ENCODE measurements around the gene SPTB.

SPTB gene

DNA sequence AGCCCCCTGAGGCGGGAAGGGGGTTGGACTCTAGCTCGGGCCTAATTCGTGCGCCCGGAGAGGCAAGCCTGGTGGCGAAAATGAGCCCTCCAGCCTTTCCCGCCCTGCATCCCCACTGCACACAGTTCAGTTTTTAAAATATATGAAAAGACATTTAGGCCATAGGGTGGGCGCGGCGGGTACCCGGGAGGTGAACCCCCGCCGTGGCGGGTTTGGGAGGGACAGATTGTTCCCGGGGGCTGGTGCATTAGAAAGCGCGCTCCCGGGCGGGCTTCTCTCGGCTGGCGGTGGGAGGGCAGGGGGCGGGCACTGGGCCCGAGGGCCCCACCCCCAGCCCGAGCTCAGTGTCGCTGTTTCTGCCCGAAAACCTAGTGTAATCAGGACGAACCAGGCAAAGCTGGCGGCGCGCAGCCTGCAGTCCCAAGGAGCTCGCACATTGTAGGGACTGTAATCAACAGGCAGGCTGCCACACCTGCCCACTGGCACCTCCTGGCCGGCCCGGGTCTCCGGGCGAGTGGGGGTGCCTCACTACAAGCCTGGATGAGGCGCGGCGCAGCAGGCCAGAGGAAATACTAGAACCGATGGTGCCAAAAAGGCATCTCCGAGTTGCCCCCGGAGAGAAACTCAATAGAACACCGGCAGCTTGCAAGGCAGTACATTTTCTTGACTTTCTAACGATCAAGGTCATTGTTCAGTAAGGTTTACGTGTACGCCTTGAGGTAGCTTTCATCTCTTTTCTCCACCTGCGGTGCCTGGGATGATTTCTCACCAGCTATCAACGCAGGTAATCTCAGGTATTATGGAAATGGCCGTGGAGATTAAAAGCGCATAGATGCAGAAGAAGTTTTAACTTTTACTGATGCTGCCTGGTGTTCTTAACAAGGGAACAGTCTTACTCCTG lies 764 bp upstream of the SPTB start:
- DNase-seq: peak; percentile 60

DNA sequence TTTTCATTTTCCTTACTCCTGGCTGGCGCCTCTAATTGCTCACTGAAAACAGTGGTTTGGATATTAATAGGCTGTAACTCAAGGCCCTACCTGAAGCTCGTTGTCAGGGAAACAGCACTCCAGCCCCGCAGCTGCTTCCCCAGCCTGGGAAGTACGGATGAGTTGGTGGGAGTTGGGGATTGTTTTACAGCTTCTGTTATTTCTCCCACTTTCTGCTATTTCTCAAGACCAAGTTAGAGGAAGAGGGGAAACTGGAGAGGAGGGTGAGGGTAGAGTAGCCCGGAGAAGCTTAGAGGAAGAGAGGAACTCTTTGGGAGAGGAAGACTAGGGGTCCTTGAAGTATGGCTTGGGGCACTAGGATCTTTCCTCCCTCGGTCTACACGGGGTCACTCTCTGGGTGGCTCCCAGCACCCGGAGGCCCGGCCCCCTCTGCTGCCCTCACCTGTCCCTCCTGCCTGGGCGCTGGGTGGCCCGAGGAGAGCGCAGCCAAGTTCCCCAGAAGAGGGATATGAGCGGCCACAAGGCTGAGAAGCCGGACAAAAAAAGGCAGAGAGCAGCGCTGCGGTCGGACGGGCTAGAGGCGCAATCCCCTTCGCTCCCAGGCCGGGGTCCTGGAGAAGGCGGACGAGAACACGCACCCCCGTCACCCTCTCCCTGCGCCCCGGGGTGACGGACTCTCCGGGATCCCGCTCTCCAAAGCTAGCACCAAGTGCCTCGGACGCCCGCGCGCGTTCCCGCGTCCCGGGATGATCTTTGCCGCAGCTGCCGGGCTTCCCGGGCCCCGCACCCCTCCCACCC lies 671 bp downstream of the SPTB start:
- no peak for DNase-seq

DNA sequence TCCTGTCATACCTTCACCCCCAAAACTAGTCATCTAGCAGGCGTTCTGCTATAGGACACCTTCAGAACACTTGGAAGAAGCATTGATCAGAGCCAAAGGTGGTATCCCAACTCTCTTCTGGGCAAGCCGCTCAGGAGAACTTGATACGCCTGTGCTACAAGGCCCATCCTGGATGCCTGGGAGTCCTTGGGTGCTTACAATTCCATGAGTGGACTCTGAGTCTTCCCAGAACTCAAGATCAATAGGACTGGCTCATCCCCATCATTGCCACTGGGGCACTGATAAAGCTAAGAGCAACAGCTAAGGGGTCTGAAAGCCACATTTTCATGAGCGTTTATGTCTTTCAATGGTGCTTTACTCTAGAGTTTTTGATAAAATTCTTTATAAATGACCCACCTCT lies 1.9 kb downstream of the SPTB start:
- DNase-seq: no peak

DNA sequence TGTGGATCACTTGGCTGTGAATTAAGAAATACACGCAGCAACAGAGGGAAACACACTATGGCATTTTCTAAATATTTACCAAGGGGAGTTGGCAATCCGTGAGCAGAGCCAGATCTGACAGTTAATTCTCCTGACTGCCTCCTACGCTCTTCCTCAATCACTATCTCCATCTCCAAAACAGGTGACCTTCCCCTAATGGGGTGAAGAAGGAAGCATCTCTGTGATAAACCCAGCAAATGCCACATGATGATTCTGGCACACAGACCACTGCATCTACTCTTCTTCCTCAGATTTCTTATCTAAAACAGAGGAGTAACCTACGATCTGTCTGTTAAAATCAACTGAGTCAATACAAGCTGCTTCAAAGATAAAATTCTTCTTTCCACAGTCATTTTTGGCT lies 4.4 kb downstream of the SPTB start:
- DNase-seq: no peak

DNA sequence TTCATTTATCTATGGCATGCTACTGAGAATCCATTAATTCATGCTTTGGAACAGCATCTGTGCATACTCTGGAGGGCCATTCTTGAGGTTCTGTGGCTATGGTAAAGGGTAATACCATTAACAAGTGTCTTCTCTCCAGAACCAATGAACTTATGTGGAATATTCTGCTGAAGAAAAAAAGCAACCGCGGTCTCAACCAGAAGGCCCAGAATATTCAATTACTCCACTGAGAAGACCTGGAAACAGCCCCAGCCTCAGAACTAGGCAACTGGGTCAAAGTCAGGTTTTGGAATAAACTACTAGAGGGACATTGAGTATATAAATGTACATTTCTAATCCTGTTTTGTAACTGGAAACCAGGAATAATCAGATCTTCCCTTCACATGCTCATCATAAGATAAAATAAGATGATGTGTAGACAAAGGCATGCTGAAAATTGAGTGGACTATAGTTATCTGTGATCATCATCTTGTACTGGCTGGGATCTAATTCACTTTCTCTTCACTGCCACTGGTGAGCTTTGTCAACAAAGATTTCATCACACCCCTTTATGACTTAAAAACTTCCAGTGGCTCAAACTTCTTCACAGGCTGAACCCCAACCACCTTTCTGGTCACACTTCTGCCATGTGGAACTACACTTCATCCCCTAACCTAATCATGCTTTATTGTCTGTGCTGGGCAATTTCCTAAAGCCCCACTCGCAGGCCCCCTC lies 6.0 kb downstream of the SPTB start:
- no peak for DNase-seq

DNA sequence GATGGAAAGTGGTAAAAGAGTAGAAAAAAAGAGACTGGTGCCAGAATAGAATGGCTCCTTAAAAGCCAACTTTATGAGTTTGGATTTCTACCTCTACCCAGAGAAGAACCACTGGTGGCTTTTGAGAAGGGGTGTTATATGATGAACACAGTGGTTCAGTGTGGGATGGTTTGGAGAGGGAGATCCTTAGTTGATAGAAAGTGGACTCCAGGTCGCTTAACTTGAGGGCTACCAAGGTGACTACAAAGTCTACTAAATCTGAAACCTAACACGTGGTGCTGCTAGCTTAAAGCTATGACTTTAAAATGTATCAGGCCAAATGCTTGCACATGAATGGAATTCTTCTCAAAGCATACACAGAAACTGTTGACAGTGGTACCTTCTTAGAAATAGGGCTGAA lies 8.4 kb downstream of the SPTB start:
- DNase-seq: no peak

DNA sequence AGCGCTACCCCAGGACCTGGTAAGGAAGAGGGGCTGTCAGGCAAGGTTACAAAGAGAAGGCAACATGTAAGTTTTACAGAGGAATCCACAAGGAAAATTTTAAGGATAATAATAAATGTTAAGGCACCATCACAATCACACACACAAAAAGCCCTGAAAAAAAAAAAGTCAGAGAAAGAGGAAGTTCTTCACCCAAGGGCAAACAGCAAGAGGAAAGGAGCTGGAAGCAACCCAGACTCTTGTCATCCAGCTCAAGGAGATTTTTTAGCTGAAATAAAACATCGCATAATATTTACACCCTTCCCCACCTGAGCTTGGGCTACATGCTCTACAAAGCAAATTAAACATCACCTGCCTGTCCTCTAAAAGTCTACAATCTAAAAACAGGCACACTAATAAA lies 9.5 kb downstream of the SPTB start:
- DNase-seq: no peak

DNA sequence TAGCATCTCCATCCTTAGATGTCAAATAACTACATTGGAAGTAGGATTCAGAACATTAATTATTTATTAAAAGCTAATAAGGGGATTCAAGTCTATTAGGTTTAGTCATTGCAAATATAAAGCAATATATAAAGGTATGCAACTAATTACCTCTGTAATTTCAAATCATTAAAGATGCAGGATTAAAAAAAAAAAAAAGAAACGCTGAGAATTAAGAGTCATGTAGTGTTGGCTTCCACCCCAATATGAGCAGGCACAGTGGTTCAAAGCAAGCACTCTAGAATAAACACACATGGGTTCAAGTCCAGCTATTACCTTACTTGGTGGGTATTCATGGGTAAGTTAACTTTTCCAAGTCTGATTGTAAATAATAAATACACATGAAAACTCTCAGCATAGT lies 10.9 kb downstream of the SPTB start:
- DNase-seq: no peak

DNA sequence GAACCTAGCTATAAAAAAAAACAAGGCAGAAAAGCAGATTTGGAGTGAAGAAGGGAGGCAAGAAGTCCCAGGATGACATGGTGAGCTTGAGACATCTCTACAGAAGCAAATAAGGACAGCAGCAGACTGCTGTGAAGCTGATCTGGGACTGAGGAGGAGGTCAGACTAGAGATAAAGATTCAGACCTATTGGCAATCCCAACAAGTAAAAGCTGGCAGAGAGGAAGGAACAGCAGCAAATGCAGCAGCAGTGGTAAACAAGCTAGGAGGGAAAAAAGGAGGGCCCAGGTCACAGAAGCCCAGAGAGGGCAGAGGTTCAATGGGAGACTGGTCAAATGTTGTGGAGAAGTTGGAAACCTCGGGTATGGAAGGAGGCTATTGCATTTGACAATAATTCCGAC lies 11.3 kb downstream of the SPTB start:
- no peak for DNase-seq

DNA sequence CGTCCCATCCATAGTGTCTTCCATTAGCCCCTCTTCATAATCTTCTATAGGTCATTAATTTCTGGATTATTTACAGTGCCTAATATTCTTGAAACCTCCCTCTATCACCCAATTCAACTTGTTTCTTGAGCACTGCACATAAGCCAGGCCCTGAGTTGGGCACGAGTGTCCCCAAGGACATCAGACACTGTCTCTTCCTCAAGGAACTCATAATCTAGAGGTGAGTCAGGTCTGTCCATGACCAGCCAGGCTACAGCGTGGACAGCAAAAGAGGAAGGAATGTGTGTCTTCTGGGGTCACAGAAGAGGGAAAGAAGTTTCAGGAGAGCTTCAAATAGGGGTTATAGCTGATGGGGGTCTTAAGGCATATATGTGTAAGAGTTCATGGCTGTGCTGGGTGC lies 12.5 kb downstream of the SPTB start:
- no peak for DNase-seq

DNA sequence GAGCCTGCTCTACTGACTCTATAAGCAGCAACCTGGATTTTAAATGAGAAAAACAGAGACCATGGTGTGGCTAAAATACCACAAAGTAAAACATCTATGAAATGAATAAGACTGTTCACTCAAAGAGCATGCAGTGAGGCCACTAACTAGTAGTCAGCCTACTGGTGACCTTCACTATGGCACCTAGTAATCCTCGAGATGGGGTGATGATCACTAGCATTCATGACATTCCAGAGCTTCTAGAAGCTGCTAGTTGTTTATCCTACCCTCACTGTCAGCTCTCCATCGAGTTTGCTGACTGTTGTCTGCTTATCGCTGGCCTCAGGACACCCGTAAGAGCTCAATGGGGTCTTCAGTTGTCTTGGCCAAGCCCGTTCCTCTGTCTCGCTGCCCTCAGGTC lies 13.7 kb downstream of the SPTB start:
- DNase-seq: no peak

DNA sequence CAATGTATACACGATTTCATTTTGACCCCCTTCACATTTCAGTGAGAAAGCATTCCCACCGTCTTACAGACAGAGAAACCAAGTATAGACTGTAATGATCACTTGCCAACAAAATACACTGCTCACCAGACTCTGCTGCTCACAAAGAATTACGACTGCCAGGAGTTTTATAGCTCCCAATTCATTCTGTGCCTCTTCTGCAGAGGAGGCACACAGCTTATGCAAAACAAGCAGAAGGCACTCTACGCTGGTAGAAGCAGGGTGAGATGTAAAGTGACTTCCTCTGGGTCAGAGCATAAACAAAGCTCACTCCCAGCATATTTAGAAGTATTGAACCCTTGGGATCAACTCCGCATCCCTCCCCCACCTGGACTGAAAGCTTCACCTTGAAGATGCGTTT lies 14.6 kb downstream of the SPTB start:
- no peak for DNase-seq

DNA sequence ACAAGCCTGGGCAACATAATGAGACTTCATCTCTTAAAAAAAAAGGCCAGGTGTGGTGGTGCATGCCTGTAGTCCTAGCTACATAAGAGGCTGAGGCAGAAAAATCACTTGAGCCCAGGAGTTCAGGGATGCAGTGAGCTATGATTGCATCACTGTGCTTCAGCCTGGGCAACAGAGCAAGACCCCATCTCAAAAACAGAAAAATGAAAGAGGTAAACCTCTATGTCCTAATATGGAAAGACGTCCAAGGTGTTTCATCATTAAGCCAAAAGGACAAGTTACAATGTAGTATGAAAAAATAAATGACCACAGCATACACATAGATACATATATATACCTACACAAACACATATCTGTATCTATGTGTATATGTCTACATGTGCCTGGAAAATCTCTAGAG lies 15.4 kb downstream of the SPTB start:
- no peak for DNase-seq

DNA sequence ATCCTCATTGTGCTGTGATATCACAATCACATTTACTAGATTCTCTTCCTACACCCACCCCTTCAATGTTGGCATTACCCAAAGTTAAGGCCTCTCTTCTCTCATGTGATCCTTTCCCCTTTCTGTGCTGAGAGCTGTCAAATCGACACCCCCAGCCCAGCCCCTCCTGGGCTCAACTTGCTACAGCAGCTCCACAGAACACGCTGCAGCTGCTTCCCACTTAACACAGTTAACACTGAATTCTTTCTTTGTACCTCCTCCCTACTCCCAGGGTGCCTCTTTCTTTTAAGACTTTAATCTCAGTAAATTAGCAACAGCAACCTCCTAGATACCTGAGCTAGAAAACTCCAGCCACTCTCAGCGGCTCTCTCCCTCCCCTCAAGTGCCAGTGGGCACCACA lies 17.8 kb downstream of the SPTB start:
- DNase-seq: no peak

DNA sequence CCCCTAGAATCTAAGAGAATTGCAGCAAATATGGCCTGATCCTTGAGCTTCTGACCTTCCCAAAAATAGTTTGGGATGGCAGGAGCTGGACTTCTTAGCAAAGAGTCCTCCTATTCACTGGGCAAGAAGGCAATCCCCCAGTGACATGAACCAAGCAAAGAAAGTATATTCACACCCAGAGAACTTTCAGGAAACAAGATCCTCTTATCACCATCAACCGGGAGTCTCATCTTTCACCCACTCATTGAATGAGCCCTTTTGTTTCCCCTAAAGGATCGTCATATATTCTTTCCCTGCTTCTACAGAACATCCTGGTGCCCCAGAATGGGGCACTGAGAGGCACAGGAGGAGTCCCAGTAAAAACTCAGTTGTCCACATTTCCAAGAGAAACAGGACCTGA lies 19.7 kb downstream of the SPTB start:
- no peak for DNase-seq

DNA sequence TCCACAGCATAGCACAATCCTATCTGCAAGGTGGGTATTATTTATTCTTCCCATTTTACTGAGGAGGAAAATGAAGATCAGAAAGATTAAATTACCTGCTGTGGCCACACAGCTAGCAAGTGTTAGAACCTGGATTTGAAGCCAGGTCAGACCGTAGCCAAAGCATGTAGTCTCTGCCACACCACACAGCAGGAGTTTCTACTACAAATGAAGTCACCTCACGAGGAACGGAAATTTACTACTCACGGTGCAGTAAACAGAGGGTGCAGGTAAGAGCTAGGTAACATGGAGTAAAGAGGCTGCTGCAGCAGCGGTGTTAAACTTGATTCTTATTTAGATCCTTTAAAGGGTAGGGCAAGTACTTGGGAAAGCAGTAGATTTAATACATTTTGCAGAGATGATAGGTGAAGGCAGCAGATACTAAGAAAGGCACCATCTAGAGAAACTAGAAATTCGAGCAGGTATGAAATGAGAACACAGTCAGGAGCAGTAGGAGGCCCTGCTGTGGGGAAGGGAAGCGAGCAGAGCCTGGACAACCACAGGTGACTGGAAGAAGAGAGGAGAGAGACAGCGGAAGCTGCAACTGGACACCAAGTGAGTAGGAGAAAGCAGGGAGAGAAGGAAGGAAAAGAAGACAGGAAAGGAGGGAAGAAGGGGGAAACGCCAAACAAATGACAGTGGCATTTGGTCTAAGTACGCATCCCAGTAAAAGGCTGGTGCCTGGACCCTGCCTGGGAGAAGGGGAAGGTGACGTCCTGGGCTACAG lies 21.5 kb downstream of the SPTB start:
- no peak for DNase-seq

DNA sequence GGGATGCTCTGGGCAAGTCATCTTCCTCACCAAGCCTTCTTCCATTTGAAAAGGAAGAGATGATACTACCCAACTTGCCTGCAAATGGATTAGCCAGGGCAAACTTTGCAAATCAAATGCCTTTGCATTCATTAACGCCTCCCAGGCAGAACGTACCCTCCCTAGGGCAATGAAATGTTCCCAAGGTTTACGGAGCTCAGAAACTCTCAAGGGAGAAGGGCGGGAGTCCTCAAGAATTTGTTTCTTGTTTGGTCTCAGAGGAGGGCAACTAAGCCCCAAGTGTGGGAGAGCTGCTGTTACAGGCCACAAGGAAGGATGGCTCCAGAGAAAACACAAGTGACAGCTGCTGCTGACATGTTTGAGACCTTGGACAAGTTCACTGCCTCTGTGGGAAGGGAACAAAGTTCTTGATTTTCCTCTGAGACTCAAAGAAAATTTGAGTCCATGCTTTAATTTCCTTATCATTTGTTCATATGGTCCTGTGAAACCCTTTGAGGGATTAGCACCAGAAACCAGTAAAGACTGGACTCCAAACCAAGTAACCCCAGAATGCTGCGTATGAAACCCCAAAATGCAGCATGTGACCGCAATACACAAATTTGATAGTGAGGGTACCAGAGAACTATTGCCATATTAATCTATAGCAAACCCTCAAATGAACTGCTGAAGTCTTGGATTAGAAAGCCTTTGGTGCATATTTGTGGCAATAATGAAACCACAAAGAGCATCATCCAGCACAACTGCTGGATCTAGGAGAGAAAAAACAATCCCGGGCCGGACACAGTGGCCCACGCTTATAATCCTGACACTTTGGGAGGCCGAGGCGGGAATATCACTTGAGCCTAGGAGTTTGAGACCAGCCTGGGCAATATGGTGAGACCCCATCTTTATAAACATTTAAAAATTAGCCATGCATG lies 22.9 kb downstream of the SPTB start:
- no peak for DNase-seq

DNA sequence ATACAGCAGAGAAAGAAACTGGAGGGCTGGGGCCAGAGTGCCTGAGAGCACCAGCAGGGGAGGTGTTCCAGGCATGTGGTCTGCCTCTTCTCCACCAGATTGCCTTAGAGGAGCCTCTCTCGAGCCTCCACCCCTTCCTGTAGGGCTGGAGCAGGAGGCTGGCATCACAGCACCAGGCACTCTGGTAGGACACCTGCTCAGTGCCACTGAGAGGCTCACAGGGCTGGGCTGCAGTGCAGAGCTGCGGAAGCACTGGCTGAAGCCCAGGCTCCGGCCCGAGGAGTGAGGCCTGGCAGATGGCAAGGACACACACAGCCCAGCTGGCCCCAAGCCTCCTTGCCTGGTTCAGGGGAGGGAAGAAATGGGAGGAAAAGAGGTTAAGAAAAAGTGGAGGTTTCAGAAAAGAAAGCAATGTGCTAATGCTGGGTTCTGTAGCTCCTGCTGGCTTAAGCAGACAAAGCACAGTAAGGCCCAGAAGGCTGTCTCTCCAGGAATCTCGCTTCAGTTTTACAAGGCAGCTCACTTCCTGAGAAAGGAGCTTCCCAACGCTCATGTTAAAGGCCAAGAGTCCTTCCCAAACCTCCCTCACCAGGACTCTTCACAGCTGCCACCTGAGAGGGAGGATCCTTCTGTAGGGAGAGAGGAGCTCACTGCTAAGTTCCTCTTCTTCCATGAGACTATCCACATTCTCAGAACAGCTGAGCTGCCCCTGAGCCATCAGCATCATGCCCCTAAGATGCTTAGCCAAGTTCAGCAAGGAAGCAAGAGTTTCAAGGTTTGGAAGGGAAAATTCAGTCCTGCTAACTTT lies 23.8 kb downstream of the SPTB start:
- no peak for DNase-seq

DNA sequence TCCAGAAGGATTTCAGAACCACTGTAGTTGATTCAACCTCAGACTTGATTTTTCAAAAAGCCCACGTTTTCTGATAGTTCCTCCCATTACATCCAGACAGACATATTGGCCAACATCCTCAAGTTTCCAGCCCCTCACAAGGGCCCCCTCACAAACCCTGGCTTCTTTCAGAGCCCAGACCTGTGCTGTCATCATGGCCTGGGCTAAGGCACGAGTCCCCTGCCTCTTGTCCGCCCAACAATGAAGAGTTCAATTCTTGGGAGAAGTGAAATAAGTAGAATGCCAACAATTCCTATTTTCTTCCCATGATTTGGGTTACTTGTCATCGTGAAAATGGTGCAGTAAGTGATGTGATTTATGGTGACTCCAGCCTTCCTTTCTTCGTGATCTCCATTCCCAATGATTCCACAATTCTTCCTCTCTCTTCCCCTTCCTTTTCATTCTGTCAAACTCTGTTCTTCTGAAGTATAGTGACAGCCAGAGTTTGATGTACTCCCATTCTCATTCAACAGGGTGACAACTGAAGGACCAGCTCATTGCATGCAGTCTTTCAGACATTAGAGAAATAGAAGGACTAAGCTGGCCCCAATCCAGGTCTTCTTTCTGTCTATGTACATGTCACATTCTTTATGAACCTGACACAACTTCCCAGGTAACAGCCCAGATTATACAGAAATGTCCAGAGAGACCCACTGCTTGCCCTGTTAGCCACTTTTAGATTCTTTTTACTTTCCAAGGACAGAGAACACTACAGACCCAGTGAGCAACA lies 29.2 kb downstream of the SPTB start:
- DNase-seq: no peak

DNA sequence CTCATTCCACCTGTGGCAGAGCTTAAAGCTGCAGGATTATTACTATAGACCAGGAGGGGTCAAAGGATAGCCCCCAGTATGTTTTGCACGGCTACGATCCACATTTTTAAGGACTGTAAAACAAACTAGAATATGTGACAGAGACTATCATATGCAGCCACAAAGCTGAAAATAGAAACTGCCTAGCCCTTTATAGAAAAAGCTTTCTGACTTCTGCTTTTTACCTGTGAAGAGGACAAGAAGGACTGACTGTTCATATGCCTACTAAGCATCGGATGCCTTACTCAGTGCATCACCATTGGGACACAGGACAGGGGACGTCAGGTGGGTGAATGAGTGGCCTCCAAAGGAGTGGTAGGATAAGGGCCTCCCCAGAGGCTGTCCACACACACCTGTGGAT lies 29.8 kb downstream of the SPTB start:
- no peak for DNase-seq
